AG09309 (cell line): ENCODE measurements around the gene NSMF.

Experiments
- DNase-seq: peaks from one replicate; pipeline ENCODE4 v3.0.0-alpha.2; 2010; ENCODE audit warnings: low read depth
- H3K4me3 ChIP-seq: 2 replicates; pipeline ENCODE4 v1.5.1; 2011; ENCODE audit warnings: mild to moderate bottlenecking, low read depth, low read length, moderate library complexity; ENCODE audit not compliant: control insufficient read depth
- CTCF ChIP-seq: IDR thresholded peaks from 2 replicates; pipeline ENCODE4 v1.5.1; 2011; ENCODE audit warnings: mild to moderate bottlenecking, low read depth, low read length, inconsistent platforms; ENCODE audit not compliant: insufficient read depth, control insufficient read depth; ENCODE audit errors: missing control alignments

NSMF gene

GRCh38 chr9:137479892-137480685 is 21.0 kb upstream of the NSMF start:
- no peak overlapping the region for H3K4me3 ChIP-seq
- TF ChIP-seq CTCF: no peak
- no peak for DNase-seq

- TF ChIP-seq CTCF: no peak
- H3K4me3 ChIP-seq: no peak overlapping the region
- DNase-seq: no peak
These were observed 20.1 kb upstream of the NSMF start for GRCh38 chr9:137478962-137479861.

GRCh38 chr9:137478613-137478961 is 19.5 kb upstream of the NSMF start:
- H3K4me3 ChIP-seq: no peak overlapping the region
- DNase-seq: no peak
- no peak for TF ChIP-seq CTCF

GRCh38 chr9:137477778-137478612 is 18.9 kb upstream of the NSMF start:
- no peak for TF ChIP-seq CTCF
- DNase-seq: no peak
- H3K4me3 ChIP-seq: no peak overlapping the region

GRCh38 chr9:137476856-137477255 is 17.7 kb upstream of the NSMF start:
- no peak overlapping the region for H3K4me3 ChIP-seq
- DNase-seq: no peak
- TF ChIP-seq CTCF: no peak

GRCh38 chr9:137475666-137476065 is 16.5 kb upstream of the NSMF start:
- no peak for TF ChIP-seq CTCF

More at GRCh38 chr9:137475666-137476065, 16.5 kb upstream of the NSMF start:
- no peak overlapping the region for H3K4me3 ChIP-seq
- no peak for DNase-seq
